ENCODE results near the gene IGLL1. TPM values are rescaled to one million over a fixed set of nuclear protein-coding genes. Genes with fewer than 3 reads are reported as not detected.

IGLL1 gene
- total and polyA plus RNA-seq, 7 donors = not detected

- intact Hi-C loops (cut with DNase I) = no loop called here
- WGBS, 3 donors = 47 to 57% (median 53%) methylated on average over 7 of the region's 7 CpGs
- Histone ChIP-seq H3K4me1 (no peaks in the 10 kb centered on the region), H3K9me3 (no peaks in the 10 kb centered on the region), H3K36me3 (ENCODE audit: insufficient read depth in 1 of 2, low read depth in 1 of 2) (no peaks in the 10 kb centered on the region), H3K4me3 (no peak overlapping the region), H3K27ac (no peak overlapping the region), H3K27me3 (ENCODE audit: insufficient read depth in 3 of 3, low read length in 2 of 3) (peaks cover 0 to 23% (median 3%) of the 10 kb centered on the region in 3 donors)
- DNase-seq (no peak), ATAC-seq (no peak)
- no peak for TF ChIP-seq CTCF (IDR thresholded peaks at IDR 0.05)
Measured at GRCh38 chr22:23556026-23556620, 24.0 kb downstream of the IGLL1 start.

GRCh38 chr22:23555118-23555517 is 25.0 kb downstream of the IGLL1 start:
- WGBS, 3 donors = 77 to 85% (median 81%) methylated on average over 8 of the region's 8 CpGs
- ATAC-seq (no peak), DNase-seq (no peak)
- TF ChIP-seq CTCF (IDR thresholded peaks at IDR 0.05) = no peak
- intact Hi-C loops (cut with DNase I) = no loop called here
- Histone ChIP-seq H3K36me3 (ENCODE audit: insufficient read depth in 1 of 2, low read depth in 1 of 2) (no peaks in the 10 kb centered on the region), H3K27me3 (ENCODE audit: insufficient read depth in 3 of 3, low read length in 2 of 3) (peaks cover 0 to 23% (median 3%) of the 10 kb centered on the region in 3 donors), H3K4me3 (no peak overlapping the region), H3K4me1 (no peaks in the 10 kb centered on the region), H3K27ac (no peak overlapping the region), H3K9me3 (no peaks in the 10 kb centered on the region)

- no peak for ATAC-seq
- H3K9me3 ChIP-seq = no peaks in the 10 kb centered on the region
- H3K4me3 ChIP-seq = no peak overlapping the region
- DNase-seq = no peak
- no peaks in the 10 kb centered on the region for H3K4me1 ChIP-seq
- 79 to 80% (median 79%) methylated on average over 21 of the region's 21 CpGs for WGBS, 3 donors
- intact Hi-C loops (cut with DNase I) = no loop called here
- peaks cover 0 to 23% (median 3%) of the 10 kb centered on the region in 3 donors for H3K27me3 ChIP-seq (ENCODE audit: insufficient read depth in 3 of 3, low read length in 2 of 3)
- no peak overlapping the region for H3K27ac ChIP-seq
- H3K36me3 ChIP-seq (ENCODE audit: insufficient read depth in 1 of 2, low read depth in 1 of 2) = no peaks in the 10 kb centered on the region
- TF ChIP-seq CTCF (IDR thresholded peaks at IDR 0.05) = no peak
Measured at GRCh38 chr22:23553924-23554870, 25.9 kb downstream of the IGLL1 start.

GRCh38 chr22:23553438-23553837 is 26.7 kb downstream of the IGLL1 start:
- no peaks in the 10 kb centered on the region for H3K4me1 ChIP-seq
- intact Hi-C loops (cut with DNase I) = no loop called here
- H3K27me3 ChIP-seq (ENCODE audit: insufficient read depth in 3 of 3, low read length in 2 of 3) = peaks cover 0 to 23% (median 2%) of the 10 kb centered on the region in 3 donors
- ATAC-seq (no peak), DNase-seq (no peak)
- H3K36me3 ChIP-seq (ENCODE audit: insufficient read depth in 1 of 2, low read depth in 1 of 2) = no peaks in the 10 kb centered on the region
- WGBS, 3 donors = 59 to 68% (median 61%) methylated on average over 5 of the region's 5 CpGs
- no peaks in the 10 kb centered on the region for H3K9me3 ChIP-seq
- TF ChIP-seq CTCF (IDR thresholded peaks at IDR 0.05) = no peak
- H3K4me3 ChIP-seq = no peak overlapping the region
- no peak overlapping the region for H3K27ac ChIP-seq

Data from psoas muscle (tissue), 8 donors.